HG02571 (cell line): ENCODE results near the gene CFAP97D2.

Experiments used
- ATAC-seq: cut with Tn5 transposase; IDR thresholded peaks from one replicate; pipeline ENCODE4 v1.9.1; 2021; ENCODE audit warnings: mild to moderate bottlenecking, moderate library complexity; ENCODE audit not compliant: unreplicated experiment

Gene CFAP97D2

DNA sequence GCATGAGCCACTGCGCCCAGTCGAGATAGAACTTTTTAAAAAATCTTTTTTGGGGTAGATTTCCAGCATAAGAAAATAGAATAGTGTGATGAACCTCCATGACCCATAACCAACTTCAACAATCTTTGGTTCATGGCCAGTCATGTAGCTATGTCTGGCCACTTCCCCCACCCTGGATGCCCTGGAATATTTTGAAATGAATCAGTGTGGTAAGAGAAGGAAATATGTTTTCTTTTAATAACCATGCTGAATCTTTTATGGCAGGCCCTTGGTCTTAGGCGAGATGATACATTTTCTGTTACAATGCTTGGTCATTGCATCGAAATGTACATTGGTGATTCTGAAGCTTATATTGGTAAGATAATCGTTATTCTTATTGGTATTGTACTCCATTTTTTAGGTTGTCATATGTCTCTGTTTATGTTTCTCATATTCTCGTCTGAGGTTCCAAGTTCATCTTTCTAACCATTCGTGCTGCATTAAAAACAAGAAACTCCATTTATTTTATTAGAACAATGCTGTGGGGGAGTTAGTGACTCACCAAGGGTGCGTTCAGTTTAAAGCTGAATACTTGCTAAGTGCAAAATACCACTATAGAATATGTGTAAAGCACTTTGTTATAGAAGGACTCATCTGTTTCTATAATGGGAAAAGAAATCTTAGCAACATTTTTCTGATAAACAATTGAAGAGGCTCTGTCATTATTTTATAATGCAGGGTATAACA lies 86.0 kb downstream of the CFAP97D2 start:
- no peak for ATAC-seq

DNA sequence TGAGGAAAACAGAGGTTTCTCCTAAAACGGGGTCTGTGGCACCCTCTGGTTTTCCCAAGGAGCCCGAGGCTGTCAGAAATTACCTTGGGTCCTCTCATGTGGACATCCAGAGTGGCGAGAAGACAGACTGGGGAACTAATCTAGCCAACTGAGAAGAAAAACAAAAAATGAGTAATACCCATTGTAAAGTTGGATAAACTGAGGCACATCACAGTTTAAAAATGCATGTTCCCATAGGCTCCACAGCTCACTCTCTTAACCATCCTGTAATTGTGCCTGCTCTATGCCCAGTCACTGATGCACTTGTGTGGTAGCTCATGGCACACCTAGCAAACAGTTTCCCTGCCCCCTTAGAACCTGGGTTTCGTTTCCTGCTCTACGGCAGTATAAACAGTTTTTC lies 87.2 kb downstream of the CFAP97D2 start:
- ATAC-seq = no peak

DNA sequence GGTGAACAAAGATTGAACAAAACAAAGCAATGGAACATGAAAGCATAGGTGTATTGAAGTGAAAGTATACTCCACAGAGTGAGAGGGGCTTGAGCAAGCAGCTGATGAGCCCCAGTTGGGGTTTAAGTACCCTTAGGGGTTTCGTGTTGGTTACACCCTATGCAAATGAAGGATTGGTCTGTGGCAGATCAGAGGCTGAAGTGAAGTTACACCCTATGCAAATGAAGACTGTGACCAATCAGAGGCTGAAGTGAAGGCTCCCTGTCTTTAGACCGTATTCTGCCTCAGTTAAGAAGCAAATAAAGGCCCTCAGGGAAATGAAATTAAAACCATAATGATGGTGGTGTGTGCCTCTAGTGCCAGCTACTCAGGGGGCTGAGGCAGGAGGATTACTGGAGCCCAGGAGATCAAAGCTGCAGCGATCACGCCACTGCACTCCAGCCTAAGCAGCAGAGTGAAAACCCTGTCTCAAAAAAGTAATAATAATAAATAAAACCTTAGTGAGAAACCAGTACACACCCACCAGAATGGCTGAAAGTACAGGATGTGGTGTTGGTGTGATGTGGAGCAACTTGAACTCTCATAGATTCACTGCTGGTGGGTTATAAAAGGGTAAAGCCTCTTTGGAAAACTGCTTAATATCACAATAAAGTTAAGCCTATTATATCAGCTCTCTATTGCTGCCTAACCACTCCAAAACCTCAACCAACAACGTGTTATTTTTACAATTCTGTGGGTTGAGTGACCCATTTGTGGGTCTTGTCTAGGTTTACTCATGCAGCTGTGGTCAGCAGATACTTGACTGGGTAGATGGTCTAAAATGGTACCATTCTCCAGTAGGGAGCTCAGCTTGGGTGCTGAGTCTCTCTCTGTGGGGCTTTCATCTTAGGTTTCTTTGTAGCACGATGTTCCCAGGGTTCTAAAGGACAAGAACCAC lies 89.6 kb downstream of the CFAP97D2 start:
- ATAC-seq = no peak

DNA sequence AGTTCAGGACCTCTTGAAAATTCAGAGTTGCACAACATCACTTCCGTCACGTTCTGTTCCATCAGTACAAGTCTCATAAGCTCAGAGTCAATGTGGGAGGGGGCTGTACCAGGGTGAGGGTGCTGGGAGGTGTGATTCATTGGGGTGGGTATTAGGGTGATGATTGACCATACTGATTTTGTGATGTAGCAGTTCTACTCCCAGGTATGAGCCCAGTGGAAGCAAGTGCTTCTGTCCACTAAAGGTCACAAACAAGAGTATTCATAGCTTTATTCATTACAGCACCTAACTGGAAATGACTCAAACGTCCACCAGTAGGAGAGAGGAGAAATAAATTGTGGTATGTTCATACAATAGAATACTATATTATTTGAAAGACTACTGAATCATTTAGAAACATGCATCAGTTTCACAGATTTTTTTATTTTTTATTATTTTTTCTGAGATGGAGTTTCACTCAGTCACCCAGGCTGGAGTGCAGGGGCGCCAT lies 90.3 kb downstream of the CFAP97D2 start:
- no peak for ATAC-seq
